Measurements from ENCODE around the gene EEF1G. TPM values are rescaled to one million over a fixed set of nuclear protein-coding genes. Genes with fewer than 3 reads are reported as not detected.

Gene EEF1G
- total and polyA plus RNA-seq, 9 of the 15 experiments (the other 6 are each of a cell fraction or from before 2014, with no cell fraction given), result 985 to 2,349 (median 2,035) TPM

DNA sequence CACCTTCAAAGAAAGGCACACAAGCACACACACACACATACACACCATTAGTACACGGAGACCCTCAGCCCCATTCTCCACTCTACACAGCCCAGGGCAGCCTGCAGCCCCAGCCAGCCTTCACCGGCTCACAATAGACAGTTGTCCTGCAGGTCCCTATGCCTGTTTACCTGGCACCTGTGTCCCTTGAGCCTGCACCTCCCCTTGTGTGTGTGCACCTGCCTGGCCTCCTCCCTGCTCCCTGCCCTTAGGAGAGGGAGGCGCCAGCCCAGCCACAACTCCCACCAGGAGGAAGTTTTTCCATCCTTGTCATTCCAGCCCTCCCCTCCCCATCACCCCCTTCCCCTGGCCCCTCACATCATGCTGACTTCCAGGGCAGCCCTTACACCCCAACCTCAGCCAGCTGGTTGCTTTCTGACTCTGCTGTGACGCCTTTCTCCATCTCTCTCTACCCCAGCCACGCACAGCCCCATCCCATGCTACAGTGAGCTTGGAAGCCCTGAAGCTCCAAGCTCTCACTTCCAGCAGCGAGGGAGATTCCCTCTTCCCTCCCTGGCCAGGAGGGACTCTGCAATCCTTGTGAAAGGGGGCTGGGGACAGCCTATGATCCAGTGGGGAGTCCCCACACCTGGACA is 31.5 kb downstream of the EEF1G start:
- CTCF ChIA-PET (ENCODE audit: low intra/inter-chr PET ratio), result interaction anchor here (0.7 to 1.1 kb wide), 3 partner anchors 18 to 147 kb away, joined by 3 to 4 read pairs (median 4); no protein-coding TSS in a partner anchor
- no peaks in the 10 kb centered on the region for H3K27me3 ChIP-seq (ENCODE audit: control insufficient read depth in 2 of 2, insufficient read depth in 2 of 2, low read length in 2 of 2)
- no peak for TF ChIP-seq SUPT5H (IDR thresholded peaks at IDR 0.05)
- TF ChIP-seq, protein P1, sequence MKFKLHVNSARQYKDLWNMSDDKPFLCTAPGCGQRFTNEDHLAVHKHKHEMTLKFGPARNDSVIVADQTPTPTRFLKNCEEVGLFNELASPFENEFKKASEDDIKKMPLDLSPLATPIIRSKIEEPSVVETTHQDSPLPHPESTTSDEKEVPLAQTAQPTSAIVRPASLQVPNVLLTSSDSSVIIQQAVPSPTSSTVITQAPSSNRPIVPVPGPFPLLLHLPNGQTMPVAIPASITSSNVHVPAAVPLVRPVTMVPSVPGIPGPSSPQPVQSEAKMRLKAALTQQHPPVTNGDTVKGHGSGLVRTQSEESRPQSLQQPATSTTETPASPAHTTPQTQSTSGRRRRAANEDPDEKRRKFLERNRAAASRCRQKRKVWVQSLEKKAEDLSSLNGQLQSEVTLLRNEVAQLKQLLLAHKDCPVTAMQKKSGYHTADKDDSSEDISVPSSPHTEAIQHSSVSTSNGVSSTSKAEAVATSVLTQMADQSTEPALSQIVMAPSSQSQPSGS (CRISPR knock-in tag; IDR thresholded peaks at IDR 0.05), result no peak
- no peak for TF ChIP-seq ZNF766 (CRISPR knock-in tag; conservative IDR thresholded peaks at IDR 0.05)
- TF ChIP-seq SREBF2 (CRISPR knock-in tag; IDR thresholded peaks at IDR 0.05), result no peak
- TF ChIP-seq NCOA4 (IDR thresholded peaks at IDR 0.05; ENCODE audit: partially characterized antibody), result no peak
- TF ChIP-seq FOXK1 (CRISPR knock-in tag; IDR thresholded peaks at IDR 0.05; ENCODE audit: borderline replicate concordance), result no peak
- no peak overlapping the region for H3K4me3 ChIP-seq
- peak overlapping the region; percentile 20; the same call in 1 of the 3 replicates for H3K27ac ChIP-seq (ENCODE audit: extremely low read depth, low read depth, low read length)
- H3K4me2 ChIP-seq (ENCODE audit: insufficient read depth, low read length), result peak overlapping the region; percentile 86
- DNase-seq (ENCODE audit: extremely low read depth in 1 of 4, low spot score in 3 of 4) (no peak), ATAC-seq (no peak), FAIRE-seq (no peak)
- H3K9me1 ChIP-seq (ENCODE audit: control insufficient read depth, insufficient read depth, low read length), result peaks cover 6% of the 10 kb centered on the region
- no TSS peak for BruUV-seq (replicated peaks)
- no peaks in the 10 kb centered on the region for H3K9me3 ChIP-seq (replicated peaks; ENCODE audit: control insufficient read depth, insufficient read depth, low read depth, low read length)
- peaks cover 71 to 83% of the 10 kb centered on the region in 2 experiments for H3K4me1 ChIP-seq (replicated peaks in 1 of 2; ENCODE audit: control insufficient read depth in 2 of 2, insufficient read depth in 2 of 2, low read length in 2 of 2)
- in situ Hi-C loops (cut with MboI) (no loop called here), intact Hi-C loops (cut with micrococcal nuclease) (loop anchor here (1.0 to 2.0 kb wide), 3 partner anchors 33 to 118 kb away; no protein-coding TSS in a partner anchor)
- 69% methylated on average over 5 of the region's 6 CpGs for WGBS (ENCODE audit: insufficient coverage, low coverage, missing lambda C conversion rate)
- H3K9ac ChIP-seq (ENCODE audit: insufficient read depth in 1 of 2, low read depth in 2 of 2, low read length in 2 of 2), result peak overlapping the region; percentile 36 to 95; a peak in 3 of 4 replicates
- H4K20me1 ChIP-seq (replicated peaks; ENCODE audit: control insufficient read depth, insufficient read depth, low read length), result no peaks in the 10 kb centered on the region; the same call in 1 of the 2 replicates
- peak overlapping the region; percentile 71 for H2AFZ ChIP-seq (ENCODE audit: low read depth, low read length)
- peaks cover 87% of the 10 kb centered on the region for H3K79me2 ChIP-seq (ENCODE audit: control insufficient read depth, insufficient read depth, low read length)
- H3K36me3 ChIP-seq (ENCODE audit: control insufficient read depth, insufficient read depth, low read length), result no peaks in the 10 kb centered on the region
- POLR2A ChIA-PET, result interaction anchor here (0.5 to 3.0 kb wide), 15 partner anchors 10 to 411 kb away, joined by 3 to 17 read pairs (median 5); partner anchors contain the start of genes C11orf98 and EEF1G

All from K562 (cell line).